ENCODE results near the gene TRMT6. TPM values are rescaled to one million over a fixed set of nuclear protein-coding genes. Genes with fewer than 3 reads are reported as not detected.

Gene TRMT6
- total RNA-seq, 4 donors from 2014 or later, result 9.5 to 13.6 (median 12.5) TPM

- Histone ChIP-seq H3K4me1 (no peaks in the 10 kb centered on the region), H3K27ac (no peak overlapping the region), H3K36me3 (peaks cover 0 to 49% of the 10 kb centered on the region in 2 donors), H3K9me3 (no peaks in the 10 kb centered on the region), H3K27me3 (no peaks in the 10 kb centered on the region), H3K4me3 (no peak overlapping the region)
- no peak for ATAC-seq
- TF ChIP-seq EP300 (IDR thresholded peaks at IDR 0.05) (no peak), CTCF (IDR thresholded peaks at IDR 0.05) (no peak), POLR2A (IDR thresholded peaks at IDR 0.05) (no peak), POLR2AphosphoS5 (IDR thresholded peaks at IDR 0.05) (no peak)
Observed at GRCh38 chr20:5971203-5971602, 20.9 kb upstream of the TRMT6 start.

- Histone ChIP-seq H3K27me3 (no peaks in the 10 kb centered on the region), H3K4me1 (no peaks in the 10 kb centered on the region), H3K27ac (no peak overlapping the region), H3K36me3 (peaks cover 0 to 51% of the 10 kb centered on the region in 2 donors), H3K4me3 (no peak overlapping the region), H3K9me3 (no peaks in the 10 kb centered on the region)
- TF ChIP-seq CTCF (IDR thresholded peaks at IDR 0.05) (no peak), POLR2AphosphoS5 (IDR thresholded peaks at IDR 0.05) (no peak), EP300 (IDR thresholded peaks at IDR 0.05) (no peak), POLR2A (IDR thresholded peaks at IDR 0.05) (no peak)
- WGBS, 2 donors (ENCODE audit: low coverage in 1 of 2), result 87 to 100% methylated on average over 2 of the region's 2 CpGs
- ATAC-seq, result no peak
Observed at GRCh38 chr20:5970381-5970780, 20.0 kb upstream of the TRMT6 start.

GRCh38 chr20:5969940-5970339 is 19.6 kb upstream of the TRMT6 start:
- H3K36me3 ChIP-seq, result peaks cover 0 to 55% of the 10 kb centered on the region in 2 donors
- TF ChIP-seq POLR2AphosphoS5 (IDR thresholded peaks at IDR 0.05) (no peak), CTCF (IDR thresholded peaks at IDR 0.05) (no peak), POLR2A (IDR thresholded peaks at IDR 0.05) (no peak), EP300 (IDR thresholded peaks at IDR 0.05) (no peak)
- no peaks in the 10 kb centered on the region for H3K27me3 ChIP-seq
- no peaks in the 10 kb centered on the region for H3K4me1 ChIP-seq
- no peak overlapping the region for H3K27ac ChIP-seq
- no peaks in the 10 kb centered on the region for H3K9me3 ChIP-seq
- no peak overlapping the region for H3K4me3 ChIP-seq
- ATAC-seq, result no peak

- Histone ChIP-seq H3K9me3 (no peaks in the 10 kb centered on the region), H3K4me3 (no peak overlapping the region), H3K27me3 (no peaks in the 10 kb centered on the region), H3K36me3 (peaks cover 0 to 56% of the 10 kb centered on the region in 2 donors), H3K4me1 (no peaks in the 10 kb centered on the region), H3K27ac (no peak overlapping the region)
- WGBS, 2 donors (ENCODE audit: low coverage in 1 of 2), result 65 to 81% methylated on average over 4 to 9 of the region's 9 CpGs
- TF ChIP-seq POLR2AphosphoS5 (IDR thresholded peaks at IDR 0.05) (no peak), POLR2A (IDR thresholded peaks at IDR 0.05) (no peak), EP300 (IDR thresholded peaks at IDR 0.05) (no peak), CTCF (IDR thresholded peaks at IDR 0.05) (no peak)
- no peak for ATAC-seq
Observed at GRCh38 chr20:5969348-5969935, 19.1 kb upstream of the TRMT6 start.

GRCh38 chr20:5968462-5968861 is 18.1 kb upstream of the TRMT6 start:
- Histone ChIP-seq H3K27me3 (no peaks in the 10 kb centered on the region), H3K4me1 (no peaks in the 10 kb centered on the region), H3K36me3 (peaks cover 0 to 56% of the 10 kb centered on the region in 2 donors), H3K27ac (no peak overlapping the region), H3K9me3 (no peaks in the 10 kb centered on the region), H3K4me3 (no peak overlapping the region)
- WGBS, 2 donors (ENCODE audit: low coverage in 1 of 2), result 81 to 95% methylated on average over 2 to 3 of the region's 3 CpGs
- TF ChIP-seq POLR2A (IDR thresholded peaks at IDR 0.05) (no peak), CTCF (IDR thresholded peaks at IDR 0.05) (no peak), EP300 (IDR thresholded peaks at IDR 0.05) (no peak), POLR2AphosphoS5 (IDR thresholded peaks at IDR 0.05) (no peak)
- ATAC-seq, result no peak
